Endothelial cell (in vitro differentiated cells): Measurements from ENCODE around the gene COBL. TPM values are rescaled to one million over a fixed set of nuclear protein-coding genes. Genes with fewer than 3 reads are reported as not detected.

Experiments used
- DNase-seq: peaks from one replicate; pipeline ENCODE4 v3.0.0; 2021; ENCODE audit warnings: low spot score
- H3K27ac Mint-ChIP-seq: one replicate; pipeline ENCODE4 v1.8.0; 2021; ENCODE audit warnings: mixed read lengths, inconsistent platforms; ENCODE audit not compliant: unreplicated experiment
- H3K27me3 Mint-ChIP-seq: one replicate; pipeline ENCODE4 v1.8.0; 2021; ENCODE audit warnings: mild to moderate bottlenecking, moderate library complexity, mixed read lengths, inconsistent platforms; ENCODE audit not compliant: unreplicated experiment
- H3K36me3 Mint-ChIP-seq: one replicate; pipeline ENCODE4 v1.8.0; 2021; ENCODE audit warnings: mild to moderate bottlenecking, low read depth, mixed read lengths, inconsistent platforms; ENCODE audit not compliant: unreplicated experiment
- H3K4me1 Mint-ChIP-seq: one replicate; pipeline ENCODE4 v1.8.0; 2021; ENCODE audit warnings: mild to moderate bottlenecking, mixed read lengths, inconsistent platforms; ENCODE audit not compliant: unreplicated experiment
- H3K4me3 Mint-ChIP-seq: one replicate; pipeline ENCODE4 v1.8.0; 2021; ENCODE audit warnings: mild to moderate bottlenecking, mixed read lengths, inconsistent platforms; ENCODE audit not compliant: unreplicated experiment
- H3K9me3 Mint-ChIP-seq: one replicate; pipeline ENCODE4 v1.8.0; 2021; ENCODE audit warnings: mixed read lengths, inconsistent platforms; ENCODE audit not compliant: unreplicated experiment
- total RNA-seq: library from RNA; stranded (reverse); fragmentation: NEBNext Ultra II Directional; extraction: Animal tissue kit (Norgen Biotek cat#: 25700); gene quantifications from one replicate; pipeline ENCODE4 v1.2.1, GENCODE V29; 2021; ENCODE audit not compliant: unreplicated experiment
- TF ChIP-seq, protein P1 (sequence below): fragments of 200-600 bp; sonication (generic); IDR thresholded peaks from one replicate; pipeline ENCODE4 v1.5.0; 2021; ENCODE audit warnings: antibody characterized with exemption; ENCODE audit not compliant: unreplicated experiment

The COBL gene
- total RNA-seq, 1 donor from 2014 or later = 1.8 TPM

DNA sequence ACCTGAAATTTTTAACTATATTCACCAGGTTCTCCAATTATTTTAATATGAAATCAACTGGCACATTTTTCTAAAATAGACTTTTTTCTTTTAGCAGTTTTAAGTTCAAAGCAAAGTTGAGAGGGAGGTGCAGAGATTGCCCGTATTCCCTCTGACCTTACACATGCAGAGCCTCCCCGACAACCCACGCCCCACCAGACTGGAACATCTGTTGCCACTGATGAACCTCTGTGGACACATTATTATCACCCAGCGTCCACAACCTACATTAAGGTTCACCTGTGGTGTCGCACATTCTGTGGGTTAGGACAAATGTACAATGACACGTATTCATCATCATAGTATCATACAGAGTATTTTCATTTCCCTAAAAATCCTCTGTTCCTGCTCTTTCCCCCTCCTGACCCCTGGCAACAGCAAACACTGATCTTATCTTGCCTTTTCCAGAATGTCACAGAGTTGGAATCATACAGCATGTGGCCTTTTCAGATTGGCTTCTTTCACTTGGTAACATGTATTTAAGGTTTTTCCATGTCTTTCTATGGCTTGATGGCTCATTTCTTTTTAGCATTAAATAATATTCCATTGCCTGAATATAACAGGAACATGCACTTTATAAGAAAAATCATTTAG, 37.1 kb downstream of the COBL start:
- Mint-ChIP-seq H3K36me3 (no peaks in the 10 kb centered on the region), H3K27me3 (peaks cover 4% of the 10 kb centered on the region), H3K9me3 (no peaks in the 10 kb centered on the region), H3K4me3 (no peak overlapping the region), H3K27ac (no peak overlapping the region), H3K4me1 (no peaks in the 10 kb centered on the region)
- no peak for DNase-seq
- TF ChIP-seq, protein P1, sequence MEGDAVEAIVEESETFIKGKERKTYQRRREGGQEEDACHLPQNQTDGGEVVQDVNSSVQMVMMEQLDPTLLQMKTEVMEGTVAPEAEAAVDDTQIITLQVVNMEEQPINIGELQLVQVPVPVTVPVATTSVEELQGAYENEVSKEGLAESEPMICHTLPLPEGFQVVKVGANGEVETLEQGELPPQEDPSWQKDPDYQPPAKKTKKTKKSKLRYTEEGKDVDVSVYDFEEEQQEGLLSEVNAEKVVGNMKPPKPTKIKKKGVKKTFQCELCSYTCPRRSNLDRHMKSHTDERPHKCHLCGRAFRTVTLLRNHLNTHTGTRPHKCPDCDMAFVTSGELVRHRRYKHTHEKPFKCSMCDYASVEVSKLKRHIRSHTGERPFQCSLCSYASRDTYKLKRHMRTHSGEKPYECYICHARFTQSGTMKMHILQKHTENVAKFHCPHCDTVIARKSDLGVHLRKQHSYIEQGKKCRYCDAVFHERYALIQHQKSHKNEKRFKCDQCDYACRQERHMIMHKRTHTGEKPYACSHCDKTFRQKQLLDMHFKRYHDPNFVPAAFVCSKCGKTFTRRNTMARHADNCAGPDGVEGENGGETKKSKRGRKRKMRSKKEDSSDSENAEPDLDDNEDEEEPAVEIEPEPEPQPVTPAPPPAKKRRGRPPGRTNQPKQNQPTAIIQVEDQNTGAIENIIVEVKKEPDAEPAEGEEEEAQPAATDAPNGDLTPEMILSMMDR = no peak

- no peak for DNase-seq
- H3K9me3 Mint-ChIP-seq = no peaks in the 10 kb centered on the region
- H3K4me1 Mint-ChIP-seq = no peaks in the 10 kb centered on the region
- H3K27ac Mint-ChIP-seq = no peak overlapping the region
- TF ChIP-seq, protein P1 = no peak
- H3K36me3 Mint-ChIP-seq = no peaks in the 10 kb centered on the region
- H3K4me3 Mint-ChIP-seq = no peak overlapping the region
- H3K27me3 Mint-ChIP-seq = peaks cover 4% of the 10 kb centered on the region
Measured at GRCh38 chr7:51278797-51279196, 37.8 kb downstream of the COBL start.

DNA sequence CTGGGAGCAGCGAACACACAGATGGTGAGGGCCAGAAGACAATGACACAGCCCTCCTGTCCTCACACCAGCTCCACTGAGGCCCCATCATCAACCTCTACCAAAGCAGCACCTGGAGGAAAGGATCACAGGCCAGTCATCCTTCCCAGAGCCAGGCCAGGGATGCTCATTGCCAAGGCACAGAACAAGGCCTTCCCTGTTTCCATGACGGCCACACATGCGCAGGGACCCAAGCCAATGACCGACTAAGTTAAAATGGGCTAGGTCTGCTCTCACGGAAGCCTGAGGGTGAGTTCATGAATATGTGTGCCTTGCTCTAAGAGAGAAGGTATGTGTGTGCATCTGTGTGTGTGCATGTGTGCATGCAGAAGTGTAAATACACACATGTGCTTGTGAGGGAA, 39.6 kb downstream of the COBL start:
- Mint-ChIP-seq H3K9me3 (no peaks in the 10 kb centered on the region), H3K4me3 (no peak overlapping the region), H3K36me3 (no peaks in the 10 kb centered on the region), H3K4me1 (no peaks in the 10 kb centered on the region), H3K27me3 (peaks cover 4% of the 10 kb centered on the region), H3K27ac (no peak overlapping the region)
- TF ChIP-seq, protein P1 = no peak
- DNase-seq = no peak

DNA sequence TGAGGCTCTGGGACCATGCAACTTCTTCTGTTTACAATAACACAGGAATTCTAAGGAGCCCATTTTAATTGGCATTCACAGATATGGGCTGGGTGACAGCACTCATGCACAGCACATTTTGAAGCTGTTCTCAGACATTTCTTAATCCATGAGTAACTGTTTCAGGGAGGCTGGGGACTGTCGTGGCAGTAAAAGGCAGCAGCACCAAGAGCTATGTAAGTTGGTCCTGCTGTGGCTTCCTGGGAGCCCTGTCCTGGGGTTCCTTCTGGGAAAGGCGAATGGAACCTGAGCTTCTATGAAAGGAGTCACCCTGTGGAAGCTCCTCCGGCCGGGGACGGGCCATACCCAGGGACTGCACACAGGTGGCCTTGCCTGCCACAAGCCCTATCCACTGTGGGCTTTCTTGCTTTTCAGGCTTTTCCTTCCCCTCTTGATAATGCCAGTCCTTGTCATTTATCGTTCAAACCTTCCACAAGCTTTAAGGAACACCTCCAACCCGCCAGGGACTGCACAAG, 40.5 kb downstream of the COBL start:
- H3K4me3 Mint-ChIP-seq = no peak overlapping the region
- H3K27me3 Mint-ChIP-seq = peaks cover 4% of the 10 kb centered on the region
- no peak overlapping the region for H3K27ac Mint-ChIP-seq
- no peaks in the 10 kb centered on the region for H3K36me3 Mint-ChIP-seq
- no peaks in the 10 kb centered on the region for H3K4me1 Mint-ChIP-seq
- TF ChIP-seq, protein P1 = no peak
- DNase-seq = no peak
- no peaks in the 10 kb centered on the region for H3K9me3 Mint-ChIP-seq

DNA sequence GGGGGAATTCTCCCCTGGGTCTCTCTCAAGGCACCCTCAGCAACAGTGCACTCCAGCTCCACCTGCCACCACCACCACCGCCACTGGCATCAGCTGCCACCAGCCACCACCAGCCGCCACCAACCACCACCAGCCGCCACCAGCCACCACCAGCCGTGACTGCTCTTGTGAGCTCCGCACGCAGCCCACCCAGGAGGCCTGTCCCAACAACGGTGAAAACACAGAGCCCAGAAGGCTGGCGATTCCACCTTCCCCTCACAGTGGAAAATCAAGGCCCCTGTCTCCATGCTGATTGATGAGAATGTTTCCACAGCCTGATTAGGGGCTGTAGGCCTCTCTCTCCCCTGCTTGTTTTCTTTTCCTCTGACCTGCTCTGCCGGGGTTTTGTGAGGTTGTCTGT, 41.1 kb downstream of the COBL start:
- no peak for DNase-seq
- Mint-ChIP-seq H3K36me3 (no peaks in the 10 kb centered on the region), H3K27me3 (peaks cover 4% of the 10 kb centered on the region), H3K27ac (no peak overlapping the region), H3K4me1 (no peaks in the 10 kb centered on the region), H3K4me3 (no peak overlapping the region), H3K9me3 (no peaks in the 10 kb centered on the region)
- TF ChIP-seq, protein P1 = no peak
